ENCODE results near the gene TMEM39B.

- TF ChIP-seq, protein P1, sequence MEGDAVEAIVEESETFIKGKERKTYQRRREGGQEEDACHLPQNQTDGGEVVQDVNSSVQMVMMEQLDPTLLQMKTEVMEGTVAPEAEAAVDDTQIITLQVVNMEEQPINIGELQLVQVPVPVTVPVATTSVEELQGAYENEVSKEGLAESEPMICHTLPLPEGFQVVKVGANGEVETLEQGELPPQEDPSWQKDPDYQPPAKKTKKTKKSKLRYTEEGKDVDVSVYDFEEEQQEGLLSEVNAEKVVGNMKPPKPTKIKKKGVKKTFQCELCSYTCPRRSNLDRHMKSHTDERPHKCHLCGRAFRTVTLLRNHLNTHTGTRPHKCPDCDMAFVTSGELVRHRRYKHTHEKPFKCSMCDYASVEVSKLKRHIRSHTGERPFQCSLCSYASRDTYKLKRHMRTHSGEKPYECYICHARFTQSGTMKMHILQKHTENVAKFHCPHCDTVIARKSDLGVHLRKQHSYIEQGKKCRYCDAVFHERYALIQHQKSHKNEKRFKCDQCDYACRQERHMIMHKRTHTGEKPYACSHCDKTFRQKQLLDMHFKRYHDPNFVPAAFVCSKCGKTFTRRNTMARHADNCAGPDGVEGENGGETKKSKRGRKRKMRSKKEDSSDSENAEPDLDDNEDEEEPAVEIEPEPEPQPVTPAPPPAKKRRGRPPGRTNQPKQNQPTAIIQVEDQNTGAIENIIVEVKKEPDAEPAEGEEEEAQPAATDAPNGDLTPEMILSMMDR (IDR thresholded peaks at IDR 0.05): no peak
- no peak for TF ChIP-seq POLR2AphosphoS5 (IDR thresholded peaks at IDR 0.05)
Measured at GRCh38 chr1:32100807-32101708, 28.3 kb downstream of the TMEM39B start.

All from breast epithelium (tissue), 3 donors.